Right hindlimb (tissue), 1 donor: Measurements from ENCODE around the gene OPRM1.

Experiments used
- DNase-seq: peaks from one replicate; pipeline ENCODE4 v3.0.0-alpha.2; 2018

OPRM1 gene

GRCh38 chr6:154289818-154290508 lies 250.9 kb downstream of the OPRM1 start:
- no peak for DNase-seq

GRCh38 chr6:154292066-154292465 lies 253.0 kb downstream of the OPRM1 start:
- no peak for DNase-seq

- no peak for DNase-seq
Observed at GRCh38 chr6:154292855-154293519, 253.9 kb downstream of the OPRM1 start.

GRCh38 chr6:154295733-154296132 lies 256.7 kb downstream of the OPRM1 start:
- no peak for DNase-seq
